Activated naive CD4-positive, alpha-beta T cell treated with anti-CD3 and anti-CD28 coated beads, Interleukin-2, amount 10 ng/mL, durations not matched to agents 5 hours and 36 hours (primary cell): ENCODE data around the gene POLR3H. TPM values are rescaled to one million over a fixed set of nuclear protein-coding genes. Genes with fewer than 3 reads are reported as not detected.

Source experiments
- total RNA-seq, 2 experiments: library from RNA; stranded (reverse); gene quantifications; one replicate each; pipeline ENCODE4 v1.2.3, GENCODE V29; 2021

Gene POLR3H, protein sequence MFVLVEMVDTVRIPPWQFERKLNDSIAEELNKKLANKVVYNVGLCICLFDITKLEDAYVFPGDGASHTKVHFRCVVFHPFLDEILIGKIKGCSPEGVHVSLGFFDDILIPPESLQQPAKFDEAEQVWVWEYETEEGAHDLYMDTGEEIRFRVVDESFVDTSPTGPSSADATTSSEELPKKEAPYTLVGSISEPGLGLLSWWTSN
- 10 to 100 TPM; 27.3 to 29.5 TPM for total RNA-seq

DNA sequence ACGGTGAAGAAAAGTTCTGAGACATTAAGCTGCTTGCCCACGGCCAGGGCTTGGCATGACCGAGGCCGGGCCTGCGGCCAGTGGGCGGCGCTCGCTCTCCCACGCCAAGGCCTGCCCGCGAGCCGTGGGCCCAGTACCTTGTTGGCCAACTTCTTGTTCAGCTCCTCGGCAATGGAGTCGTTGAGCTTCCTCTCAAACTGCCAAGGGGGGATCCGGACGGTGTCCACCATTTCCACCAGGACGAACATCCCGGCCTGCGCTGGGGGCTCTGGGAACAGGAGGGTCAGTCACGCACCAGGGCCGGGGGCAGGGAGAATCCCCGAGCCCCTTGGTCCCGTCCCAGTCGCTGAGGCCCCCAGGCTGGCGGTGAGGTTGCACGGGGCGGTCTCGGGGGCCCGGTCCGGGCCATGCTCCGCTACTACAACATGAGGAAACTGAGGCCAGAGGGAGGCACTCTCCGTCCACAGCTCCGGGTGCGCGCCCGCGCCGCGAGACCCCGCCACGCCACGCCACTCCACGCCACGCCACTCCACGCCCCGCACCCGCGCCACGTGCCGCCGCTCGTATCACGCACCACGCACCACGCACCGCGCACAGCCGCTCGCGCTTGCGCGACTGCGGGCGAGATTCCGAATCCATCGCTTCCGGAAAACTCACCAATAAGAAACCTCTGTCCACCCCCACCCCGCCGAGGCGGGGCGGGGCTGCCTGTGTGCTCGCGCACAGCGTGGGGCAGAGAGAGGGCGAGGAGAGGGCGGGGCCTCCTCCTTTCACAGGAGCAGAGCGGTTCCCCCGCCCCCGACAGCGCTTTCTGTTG, at the start of gene POLR3H:
Gene POLR3H, minus strand, starts transcription at position 617 of the 817 bp plus-strand sequence. Its CDS starts 369 bp downstream, at position 248.

DNA sequence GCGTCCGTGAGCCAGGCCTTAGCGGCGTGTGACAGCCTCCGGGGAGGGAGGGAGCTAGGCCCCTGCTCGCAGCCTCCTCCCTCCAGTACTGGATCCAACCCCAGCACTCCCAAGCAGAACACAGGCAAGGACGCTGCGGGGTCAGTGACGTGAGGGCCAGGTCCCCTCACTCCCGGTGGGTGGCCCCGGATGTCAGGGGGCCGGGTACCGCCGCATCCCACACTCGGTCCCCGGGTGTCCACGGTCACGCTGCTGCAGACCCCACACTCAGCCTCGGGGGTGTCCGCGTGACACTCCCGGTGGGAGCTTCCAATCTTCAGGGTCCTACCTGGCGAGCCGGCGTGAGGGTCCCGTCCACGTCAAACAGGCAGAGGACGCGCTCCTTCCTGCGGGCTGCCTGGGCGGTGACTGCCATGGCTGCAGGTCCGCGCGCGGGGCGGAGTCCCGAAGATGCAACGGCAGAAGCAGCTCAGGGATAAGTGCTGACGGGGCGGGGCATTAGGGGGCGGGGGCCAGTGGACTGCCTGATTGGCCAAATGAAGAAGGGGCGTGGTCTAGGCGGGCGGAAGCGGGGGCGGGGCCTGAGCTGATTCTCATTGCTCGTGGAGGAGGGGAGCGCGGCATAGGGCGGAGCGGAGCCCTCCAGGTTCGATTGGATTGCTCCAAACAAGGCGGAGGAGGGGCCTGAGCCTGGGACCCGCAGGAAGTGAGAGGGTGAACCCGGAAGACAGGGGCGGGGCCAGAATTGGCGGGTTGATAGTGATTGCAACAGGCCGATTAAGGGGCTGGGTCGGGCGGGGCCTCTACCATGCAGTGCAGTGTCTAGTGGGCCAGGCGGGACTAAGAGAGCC, 45.3 kb upstream of the POLR3H start, which contains the start of gene PMM1:
Gene PMM1, minus strand, starts transcription at position 450 of the 851 bp plus-strand sequence. Its CDS starts 35 bp downstream, at position 415.

Other genes with a start within 250 kb of the POLR3H start
- 10 to 100 TPM; 43.1 to 43.2 TPM for gene ZC3H7B, start 242.9 kb downstream of the POLR3H start, total RNA-seq
- gene TEF, start 162.5 kb downstream of the POLR3H start, total RNA-seq: 1 to 10 TPM; 2.2 to 2.8 TPM
- 10 to 100 TPM; 33.0 to 33.4 TPM for gene TOB2, start 97.7 kb downstream of the POLR3H start, total RNA-seq
- gene PHF5A, start 75.8 kb downstream of the POLR3H start, total RNA-seq: 10 to 100 TPM; 46.5 to 48.1 TPM
- gene ACO2, start 75.4 kb downstream of the POLR3H start, total RNA-seq: 10 to 100 TPM; 65.1 to 65.5 TPM
- not detected for gene CSDC2, start 16.5 kb upstream of the POLR3H start, total RNA-seq
- gene PMM1, start 45.4 kb upstream of the POLR3H start, total RNA-seq: 10 to 100 TPM; 34.0 to 38.7 TPM
- 10 to 100 TPM; 32.4 to 32.5 TPM for gene DESI1, start 76.6 kb upstream of the POLR3H start, total RNA-seq
- 100 to 1,000 TPM; 222 to 232 TPM for gene XRCC6, start 76.8 kb upstream of the POLR3H start, total RNA-seq
- gene SNU13, start 144.4 kb upstream of the POLR3H start, total RNA-seq: 100 to 1,000 TPM; 155 TPM
- 10 to 100 TPM; 56.0 to 70.4 TPM for gene MEI1, start 155.0 kb upstream of the POLR3H start, total RNA-seq